ENCODE data around the gene KAT8. TPM values are rescaled to one million over a fixed set of nuclear protein-coding genes. Genes with fewer than 3 reads are reported as not detected.

Gene KAT8
- total and polyA plus RNA-seq, 2 of the 13 experiments (the other 11 are each of a cell fraction or from before 2014, with no cell fraction given), result 79.0 to 84.2 TPM

GRCh38 chr16:31179747-31180459, 62.4 kb downstream of the KAT8 start, which contains the start of gene FUS (continued):
- no peak; the same call in none of the 2 replicates for TF ChIP-seq ATF6 (CRISPR knock-in tag; conservative IDR thresholded peaks at IDR 0.05)
- peak; percentile 90 for TF ChIP-seq ZNF879 (CRISPR knock-in tag; IDR thresholded peaks at IDR 0.05)
- TF ChIP-seq SNAPC2 (CRISPR knock-in tag; IDR thresholded peaks at IDR 0.05), result 0 out of 2 replicates have a peak, but pooled peaks have one; percentile 82
- peak; percentile 77 for TF ChIP-seq ELF1 (CRISPR knock-in tag; IDR thresholded peaks at IDR 0.05)
- TF ChIP-seq ZNF883 (CRISPR knock-in tag; IDR thresholded peaks at IDR 0.05; ENCODE audit: not compliant biosample characterization), result peak; percentile 93
- TF ChIP-seq STAG1 (CRISPR knock-in tag; IDR thresholded peaks at IDR 0.05), result no peak; the same call in 1 of the 2 replicates
- 0 out of 2 replicates have a peak, but pooled peaks have one; percentile 73 for TF ChIP-seq ZNF367 (CRISPR knock-in tag; IDR thresholded peaks at IDR 0.05; ENCODE audit: borderline replicate concordance)
- no peak for TF ChIP-seq NCOA5 (CRISPR knock-in tag; IDR thresholded peaks at IDR 0.05)
- peak; percentile 90 for TF ChIP-seq ZNF761 (CRISPR knock-in tag; conservative IDR thresholded peaks at IDR 0.05)
- peak in 1 of 2 experiments; percentile 28; a peak in 1 of 4 replicates for TF ChIP-seq EP300 (IDR thresholded peaks at IDR 0.05; ENCODE audit: low read depth in 2 of 2, low read length in 2 of 2)
- TF ChIP-seq EP300 (CRISPR knock-in tag; IDR thresholded peaks at IDR 0.05; ENCODE audit: borderline replicate concordance), result peak; percentile 74
- peak; percentile 44; the same call in 1 of the 2 replicates for TF ChIP-seq ESRRA (CRISPR knock-in tag; IDR thresholded peaks at IDR 0.05; ENCODE audit: low read depth)
- TF ChIP-seq ZNF543 (CRISPR knock-in tag; IDR thresholded peaks at IDR 0.05), result peak; percentile 98
- TF ChIP-seq TRIM24 (CRISPR knock-in tag; IDR thresholded peaks at IDR 0.05), result no peak
- no peak for TF ChIP-seq ZNF660 (CRISPR knock-in tag; IDR thresholded peaks at IDR 0.05; ENCODE audit: borderline replicate concordance, low read depth)
- peak; percentile 67 for TF ChIP-seq ZHX2 (IDR thresholded peaks at IDR 0.05; ENCODE audit: low read depth)
- peak; percentile 45 for TF ChIP-seq ZHX2 (CRISPR knock-in tag; IDR thresholded peaks at IDR 0.05; ENCODE audit: borderline replicate concordance)
- TF ChIP-seq E2F5 (CRISPR knock-in tag; conservative IDR thresholded peaks at IDR 0.05), result peak; percentile 85
- no peak for TF ChIP-seq RFX1 (IDR thresholded peaks at IDR 0.05)
- no peak; the same call in 1 of the 2 replicates for TF ChIP-seq ZNF326 (CRISPR knock-in tag; IDR thresholded peaks at IDR 0.05; ENCODE audit: borderline replicate concordance)
- TF ChIP-seq ZNF749 (CRISPR knock-in tag; IDR thresholded peaks at IDR 0.05; ENCODE audit: borderline replicate concordance), result peak; percentile 12; the same call in 1 of the 2 replicates
- 0 out of 2 replicates have a peak, but pooled peaks have one; percentile 81 for TF ChIP-seq ZNF720 (CRISPR knock-in tag; IDR thresholded peaks at IDR 0.05)

All from HepG2 (cell line).